MCF 10A (cell line): Measurements from ENCODE around the gene SLC26A8. TPM values are rescaled to one million over a fixed set of nuclear protein-coding genes. Genes with fewer than 3 reads are reported as not detected.
A peak's percentile ranks its signal among the peaks of the same experiment; 100 is the strongest.
"Not testable (repeated sequence)": the region's sequence is repeated elsewhere in the genome, so short reads cannot be mapped to it uniquely, and the experiment has no call there.

Experiments
- BruUV-seq: library from RNA; stranded (reverse); fragments of 400-500 nt; replicated peaks from 2 replicates; lab custom pipeline; 2021; lab: Mats Ljungman, UMichigan
- CTCF ChIA-PET: fragments of 300-600 bp; sonication (Branson Sonifier 250); formaldehyde crosslinking; extraction: SDS; loops from one replicate; lab custom pipeline; 2021; ENCODE audit warnings: antibody characterized with exemption, inconsistent platforms; lab: Yijun Ruan, JAX
- POLR2A ChIA-PET: fragments of 300-600, 350-650 bp; sonication (Branson Sonifier 250); formaldehyde crosslinking; extraction: SDS; loops from one replicate; lab custom pipeline; 2020; ENCODE audit warnings: antibody characterized with exemption, inconsistent platforms; lab: Yijun Ruan, JAX
- DNase-seq: peaks from one replicate; pipeline ENCODE4 v3.0.0-alpha.2; 2018; ENCODE audit not compliant: unreplicated experiment
- H3K27ac Mint-ChIP-seq: one replicate; pipeline ENCODE4 v1.8.0; 2022; ENCODE audit warnings: mild to moderate bottlenecking, low read depth, mixed read lengths; ENCODE audit not compliant: unreplicated experiment
- H3K27me3 Mint-ChIP-seq: one replicate; pipeline ENCODE4 v1.8.0; 2022; ENCODE audit warnings: mixed read lengths; ENCODE audit not compliant: insufficient read depth, unreplicated experiment
- H3K36me3 Mint-ChIP-seq: one replicate; pipeline ENCODE4 v1.8.0; 2022; ENCODE audit warnings: mild to moderate bottlenecking, moderate library complexity, mixed read lengths; ENCODE audit not compliant: insufficient read depth, unreplicated experiment
- H3K4me1 Mint-ChIP-seq: one replicate; pipeline ENCODE4 v1.8.0; 2022; ENCODE audit warnings: mixed read lengths; ENCODE audit not compliant: insufficient read depth, unreplicated experiment
- H3K4me3 Mint-ChIP-seq: one replicate; pipeline ENCODE4 v1.8.0; 2022; ENCODE audit warnings: mild to moderate bottlenecking, moderate library complexity, mixed read lengths; ENCODE audit not compliant: unreplicated experiment
- H3K9me3 Mint-ChIP-seq: one replicate; pipeline ENCODE4 v1.8.0; 2022; ENCODE audit warnings: mixed read lengths; ENCODE audit not compliant: unreplicated experiment
- intact Hi-C: fragments of 100-400 bp; cut with micrococcal nuclease; formaldehyde crosslinking; loops from 2 replicates; pipeline ENCODE4 v1.14.1; 2022
- total RNA-seq: library from RNA; stranded (reverse); gene quantifications from 2 replicates; pipeline ENCODE4 v1.2.3, GENCODE V29; 2022
- TF ChIP-seq, protein P1 (sequence below): fragments of 200-600 bp; IDR thresholded peaks from one replicate; pipeline ENCODE4 v1.8.0; 2022; ENCODE audit warnings: antibody characterized with exemption, mild to moderate bottlenecking; ENCODE audit not compliant: unreplicated experiment

SLC26A8 gene
- total RNA-seq, 1 experiment from 2014 or later = not detected

DNA sequence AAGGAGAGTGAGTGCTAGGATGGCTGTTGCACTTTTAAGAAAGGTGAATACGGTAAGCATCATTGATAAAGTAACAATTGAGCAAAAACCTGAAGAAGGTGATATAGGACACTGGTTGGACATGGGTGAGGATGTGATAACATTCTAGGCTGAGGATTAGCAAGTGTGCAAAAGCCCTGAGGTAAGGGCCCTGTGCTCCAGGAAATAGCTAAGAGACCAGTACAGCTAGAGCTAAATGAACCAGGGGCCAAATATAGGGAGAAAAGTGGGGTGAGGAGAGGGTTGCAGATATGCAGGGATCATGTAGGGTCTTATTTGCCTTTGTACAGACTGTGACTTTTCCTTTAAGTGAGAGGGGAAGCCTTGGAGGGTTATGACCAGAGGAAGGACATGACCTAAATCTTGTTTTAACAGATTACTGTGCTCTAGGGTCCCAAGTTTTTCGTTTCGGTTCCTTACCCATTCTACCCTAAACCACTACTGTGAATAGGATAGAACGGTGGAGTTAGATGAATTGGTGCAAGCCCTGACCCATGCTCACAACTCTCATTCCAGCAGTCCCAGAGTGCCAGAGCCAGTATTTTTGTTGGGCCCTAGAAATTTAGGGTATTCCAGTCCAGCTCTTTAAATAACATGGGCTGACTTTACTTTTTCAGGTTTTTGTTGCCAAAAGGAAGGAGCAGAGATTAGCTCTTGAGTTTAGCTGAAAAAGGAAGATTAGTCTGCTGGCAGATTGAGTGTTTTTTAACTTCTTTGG, 13.9 kb upstream of the SLC26A8 start:
- peaks cover 30% of the 10 kb centered on the region for H3K4me1 Mint-ChIP-seq
- H3K9me3 Mint-ChIP-seq = no peaks in the 10 kb centered on the region
- H3K36me3 Mint-ChIP-seq = no peaks in the 10 kb centered on the region
- ChIA-PET POLR2A (interaction anchor here (2.0 to 2.7 kb wide), 2 partner anchors 9 to 10 kb away, joined by 7 to 34 read pairs; partner anchors contain the start of gene MAPK14), CTCF (interaction anchor here (1.0 to 1.5 kb wide), 3 partner anchors 10 to 264 kb away, joined by 3 to 8 read pairs (median 4); partner anchors contain the start of gene MAPK14)
- H3K27me3 Mint-ChIP-seq = no peaks in the 10 kb centered on the region
- no TSS peak for BruUV-seq
- intact Hi-C loops = no loop called here
- H3K4me3 Mint-ChIP-seq = no peak overlapping the region
- DNase-seq = no peak
- TF ChIP-seq, protein P1, sequence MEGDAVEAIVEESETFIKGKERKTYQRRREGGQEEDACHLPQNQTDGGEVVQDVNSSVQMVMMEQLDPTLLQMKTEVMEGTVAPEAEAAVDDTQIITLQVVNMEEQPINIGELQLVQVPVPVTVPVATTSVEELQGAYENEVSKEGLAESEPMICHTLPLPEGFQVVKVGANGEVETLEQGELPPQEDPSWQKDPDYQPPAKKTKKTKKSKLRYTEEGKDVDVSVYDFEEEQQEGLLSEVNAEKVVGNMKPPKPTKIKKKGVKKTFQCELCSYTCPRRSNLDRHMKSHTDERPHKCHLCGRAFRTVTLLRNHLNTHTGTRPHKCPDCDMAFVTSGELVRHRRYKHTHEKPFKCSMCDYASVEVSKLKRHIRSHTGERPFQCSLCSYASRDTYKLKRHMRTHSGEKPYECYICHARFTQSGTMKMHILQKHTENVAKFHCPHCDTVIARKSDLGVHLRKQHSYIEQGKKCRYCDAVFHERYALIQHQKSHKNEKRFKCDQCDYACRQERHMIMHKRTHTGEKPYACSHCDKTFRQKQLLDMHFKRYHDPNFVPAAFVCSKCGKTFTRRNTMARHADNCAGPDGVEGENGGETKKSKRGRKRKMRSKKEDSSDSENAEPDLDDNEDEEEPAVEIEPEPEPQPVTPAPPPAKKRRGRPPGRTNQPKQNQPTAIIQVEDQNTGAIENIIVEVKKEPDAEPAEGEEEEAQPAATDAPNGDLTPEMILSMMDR = no peak
- H3K27ac Mint-ChIP-seq = no peak overlapping the region

DNA sequence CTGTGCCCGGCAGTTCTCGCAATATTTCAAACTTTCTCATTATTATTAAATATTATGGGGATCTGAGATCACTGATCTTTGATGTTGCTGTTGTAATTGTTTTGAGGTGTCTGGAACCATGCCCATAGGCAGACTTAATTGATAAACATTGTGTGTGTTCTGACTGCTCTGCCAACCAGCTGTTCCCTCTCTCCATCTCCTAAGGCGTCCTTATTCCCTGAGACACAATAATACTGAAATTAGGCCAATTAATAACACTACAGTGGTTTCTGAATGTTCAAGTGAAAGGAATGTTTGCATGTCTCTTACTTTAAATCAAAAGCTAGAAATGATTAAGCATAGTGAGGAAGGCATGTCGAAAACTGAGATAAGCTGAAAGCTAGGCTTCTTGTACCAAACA, 10.8 kb upstream of the SLC26A8 start:
- POLR2A ChIA-PET = interaction anchor here (0.5 to 2.3 kb wide), 3 partner anchors 12 to 107 kb away, joined by 3 to 7 read pairs (median 5); no protein-coding TSS in a partner anchor
- H3K9me3 Mint-ChIP-seq = no peaks in the 10 kb centered on the region
- TF ChIP-seq, protein P1 = no peak
- intact Hi-C loops = no loop called here
- CTCF ChIA-PET = interaction anchor here (1.0 kb wide), 1 partner anchor 41 kb away, joined by 3 read pairs; no protein-coding TSS in a partner anchor
- H3K27me3 Mint-ChIP-seq = no peaks in the 10 kb centered on the region
- BruUV-seq = no TSS peak
- DNase-seq = no peak
- H3K36me3 Mint-ChIP-seq = no peaks in the 10 kb centered on the region
- H3K4me1 Mint-ChIP-seq = peaks cover 28% of the 10 kb centered on the region
- peak overlapping the region; percentile 27 for H3K27ac Mint-ChIP-seq
- H3K4me3 Mint-ChIP-seq = no peak overlapping the region

DNA sequence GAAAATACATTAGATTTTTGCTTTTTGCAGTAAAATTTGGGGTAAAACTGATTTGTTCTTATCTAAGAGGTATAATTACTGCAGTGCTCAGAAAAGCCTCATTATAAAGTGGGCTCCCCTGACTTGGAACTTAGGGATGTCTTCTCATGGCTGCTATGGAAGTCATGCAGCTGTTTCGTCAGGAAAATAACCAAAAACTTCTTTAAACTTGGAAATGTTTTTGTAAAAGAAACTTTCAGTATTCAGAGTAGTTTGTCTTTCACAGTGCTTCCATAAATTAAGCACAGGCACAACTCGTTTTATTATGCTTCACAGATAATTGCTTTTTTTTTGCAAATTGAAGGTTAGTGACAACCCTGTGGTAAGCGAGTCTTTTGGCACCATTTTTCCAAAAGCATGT, 10.0 kb upstream of the SLC26A8 start:
- POLR2A ChIA-PET = interaction anchor here (0.7 to 2.3 kb wide), 2 partner anchors 13 to 525 kb away, joined by 3 to 7 read pairs; no protein-coding TSS in a partner anchor
- Mint-ChIP-seq H3K36me3 (no peaks in the 10 kb centered on the region), H3K27ac (no peak overlapping the region), H3K27me3 (no peaks in the 10 kb centered on the region), H3K4me1 (peaks cover 28% of the 10 kb centered on the region), H3K4me3 (no peak overlapping the region), H3K9me3 (no peaks in the 10 kb centered on the region)
- CTCF ChIA-PET = no interaction called here
- BruUV-seq = no TSS peak
- TF ChIP-seq, protein P1 = no peak
- no peak for DNase-seq
- intact Hi-C loops = no loop called here

DNA sequence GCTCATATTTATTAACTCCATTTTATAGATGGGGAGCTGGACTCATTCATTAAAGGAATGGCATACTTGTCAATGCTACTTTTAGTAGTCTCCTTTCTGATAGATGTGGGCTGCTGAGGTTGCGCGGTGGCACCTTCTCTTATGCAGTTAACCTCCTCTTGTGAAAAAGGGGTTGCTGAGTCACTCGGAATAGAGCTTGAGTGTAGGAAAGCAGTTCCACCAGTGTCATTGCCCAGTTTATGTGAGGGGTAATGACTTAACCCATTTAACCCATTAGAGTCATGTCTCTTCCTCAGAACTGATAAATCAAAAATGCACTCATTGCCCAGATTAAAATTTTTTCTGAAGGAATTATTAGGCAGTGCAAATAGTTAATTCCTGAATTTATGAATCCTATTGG, 9.5 kb upstream of the SLC26A8 start:
- BruUV-seq = no TSS peak
- Mint-ChIP-seq H3K4me1 (peaks cover 23% of the 10 kb centered on the region), H3K36me3 (no peaks in the 10 kb centered on the region), H3K4me3 (no peak overlapping the region), H3K27me3 (no peaks in the 10 kb centered on the region), H3K9me3 (no peaks in the 10 kb centered on the region), H3K27ac (no peak overlapping the region)
- TF ChIP-seq, protein P1 = no peak
- peak; percentile 13 for DNase-seq
- ChIA-PET CTCF (interaction anchor here (1.2 to 1.7 kb wide), 2 partner anchors 61 to 269 kb away, joined by 4 to 8 read pairs; no protein-coding TSS in a partner anchor), POLR2A (interaction anchor here (0.7 to 2.3 kb wide), 3 partner anchors 9 to 526 kb away, joined by 3 to 7 read pairs (median 5); no protein-coding TSS in a partner anchor)
- intact Hi-C loops = no loop called here

DNA sequence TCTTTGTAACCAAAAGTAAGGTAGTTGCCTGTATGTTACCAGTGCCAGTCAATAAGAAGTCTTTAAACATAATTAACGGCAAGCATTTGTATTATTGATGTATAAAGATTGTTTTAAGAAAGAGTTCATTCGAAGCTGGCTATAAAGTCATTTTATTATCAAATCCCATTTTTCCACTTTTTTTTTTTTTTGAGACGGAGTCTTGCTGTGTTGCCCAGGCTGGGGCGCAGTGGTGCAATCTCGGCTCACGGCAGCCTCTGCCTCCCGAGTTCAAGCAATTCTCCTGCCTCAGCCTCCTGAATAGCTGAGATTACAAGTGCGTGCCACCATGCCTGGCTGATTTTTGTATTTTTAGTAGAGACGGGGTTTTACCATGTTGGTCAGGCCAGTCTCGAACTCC, 8.7 kb upstream of the SLC26A8 start:
- intact Hi-C loops, H3K27me3 Mint-ChIP-seq, H3K36me3 Mint-ChIP-seq, H3K9me3 Mint-ChIP-seq, H3K27ac Mint-ChIP-seq, H3K4me3 Mint-ChIP-seq, BruUV-seq, DNase-seq: not testable (repeated sequence)
- ChIA-PET CTCF (interaction anchor here (1.2 to 1.7 kb wide), 2 partner anchors 62 to 270 kb away, joined by 4 to 8 read pairs; no protein-coding TSS in a partner anchor), POLR2A (interaction anchor here (0.6 to 2.3 kb wide), 3 partner anchors 10 to 160 kb away, joined by 5 to 7 read pairs (median 6); no protein-coding TSS in a partner anchor)
- H3K4me1 Mint-ChIP-seq = peaks cover 19% of the 10 kb centered on the region
